ENCODE data around the gene CRELD2.

The CRELD2 gene

DNA sequence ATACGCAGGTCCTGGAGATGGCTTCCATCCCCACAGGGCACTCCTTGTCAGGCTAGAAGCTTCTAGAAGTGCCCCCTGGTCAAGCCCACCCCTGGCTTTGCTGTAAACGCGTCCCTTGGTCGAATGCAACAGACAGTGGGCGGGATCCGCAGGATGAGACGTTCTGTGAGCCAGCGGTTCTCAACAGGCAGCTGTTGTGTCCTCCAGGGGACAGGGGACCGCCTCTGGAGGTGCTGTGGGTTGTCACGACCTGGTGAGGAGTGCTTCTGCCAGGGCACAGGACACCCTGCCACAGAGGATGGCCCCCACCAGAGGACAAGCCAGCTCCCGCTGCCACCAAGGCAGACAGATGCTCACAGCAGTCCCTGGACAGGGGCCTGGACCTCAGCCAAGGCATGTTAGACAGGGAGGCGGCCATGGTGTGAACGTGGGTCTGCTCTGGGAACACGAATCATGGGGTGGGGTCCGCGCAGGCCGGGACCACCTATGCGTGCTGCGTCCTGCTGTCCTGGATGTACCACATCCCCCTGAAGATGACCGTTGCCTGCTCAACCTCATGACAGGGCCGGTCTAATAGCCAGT, 11.7 kb downstream of the CRELD2 start:
- DNase-seq (ENCODE audit: low read depth in 2 of 2): no peak

GRCh38 chr22:49930596-49931412, 12.4 kb downstream of the CRELD2 start:
- DNase-seq (ENCODE audit: low read depth in 2 of 2): no peak

- DNase-seq (ENCODE audit: low read depth in 2 of 2): no peak
Measured at GRCh38 chr22:49933236-49934159, 15.1 kb downstream of the CRELD2 start.

- no peak for DNase-seq (ENCODE audit: low read depth in 2 of 2)
Measured at GRCh38 chr22:49934160-49934890, 15.9 kb downstream of the CRELD2 start.

GRCh38 chr22:49934891-49935557, 16.6 kb downstream of the CRELD2 start:
- peak; percentile 86 to 89 for DNase-seq (ENCODE audit: low read depth in 2 of 2)

DNA sequence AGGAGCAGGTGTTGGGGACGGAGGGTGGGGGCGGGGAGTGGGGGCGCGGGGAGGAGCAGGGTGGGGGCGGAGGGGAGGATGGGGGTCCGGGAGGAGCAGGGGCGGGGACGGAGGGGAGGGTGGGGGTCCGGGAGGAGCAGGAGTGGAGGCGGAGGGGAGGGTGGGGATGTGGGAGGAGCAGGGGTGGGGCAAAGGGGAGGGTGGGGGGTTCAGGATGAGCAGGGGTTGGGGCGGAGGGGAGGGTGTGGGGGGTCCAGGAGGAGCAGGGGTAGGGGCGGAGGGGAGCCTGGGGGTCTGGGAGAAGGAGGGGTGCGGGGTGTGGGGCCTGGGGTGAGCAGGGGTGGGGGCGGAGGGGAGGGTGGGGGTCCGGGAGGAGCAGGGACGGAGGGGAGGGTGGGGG, 17.1 kb downstream of the CRELD2 start:
- no peak for DNase-seq (ENCODE audit: low read depth in 2 of 2)

- DNase-seq (ENCODE audit: low read depth in 2 of 2): peak; percentile 99
Measured at GRCh38 chr22:49936018-49936972, 17.9 kb downstream of the CRELD2 start.

DNA sequence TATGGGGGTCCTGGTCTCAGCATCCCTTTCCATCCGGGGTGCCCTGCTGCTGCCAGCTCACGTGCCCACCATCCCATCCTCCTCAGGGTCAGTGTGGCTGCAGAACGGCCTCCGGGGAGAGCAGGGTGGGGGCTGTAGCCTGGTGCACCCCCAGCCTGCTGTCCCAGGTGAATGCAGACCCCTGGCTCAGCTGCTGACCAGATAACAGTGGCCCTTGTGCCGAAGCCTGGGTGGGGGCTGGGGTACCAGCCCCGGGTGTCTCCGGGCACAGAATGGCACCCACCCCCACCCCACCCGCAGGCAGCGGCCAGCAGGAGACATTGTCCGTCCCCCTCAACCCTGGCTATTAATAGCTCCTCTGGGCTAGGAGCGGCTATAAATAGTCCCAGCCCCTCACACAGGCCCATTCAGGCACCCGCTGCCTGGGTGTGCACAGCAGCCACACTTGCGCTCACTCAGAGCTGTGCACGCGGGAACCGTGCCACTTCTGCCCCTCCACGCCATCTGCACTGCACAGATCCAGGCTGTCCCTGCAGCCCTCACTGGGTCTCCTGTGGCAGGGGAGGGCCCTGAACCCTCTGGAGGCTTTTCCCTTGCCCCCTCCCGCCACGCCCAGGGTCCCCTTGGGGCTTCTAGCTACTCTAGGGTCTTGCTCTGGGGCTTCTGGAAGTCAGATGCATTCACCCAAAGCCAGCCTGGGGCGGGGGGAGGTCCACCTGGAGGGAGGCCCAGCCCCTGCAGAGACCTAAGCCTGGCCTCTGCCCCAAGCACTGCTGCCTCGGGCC, 18.7 kb downstream of the CRELD2 start:
- DNase-seq (ENCODE audit: low read depth in 2 of 2): no peak

DNA sequence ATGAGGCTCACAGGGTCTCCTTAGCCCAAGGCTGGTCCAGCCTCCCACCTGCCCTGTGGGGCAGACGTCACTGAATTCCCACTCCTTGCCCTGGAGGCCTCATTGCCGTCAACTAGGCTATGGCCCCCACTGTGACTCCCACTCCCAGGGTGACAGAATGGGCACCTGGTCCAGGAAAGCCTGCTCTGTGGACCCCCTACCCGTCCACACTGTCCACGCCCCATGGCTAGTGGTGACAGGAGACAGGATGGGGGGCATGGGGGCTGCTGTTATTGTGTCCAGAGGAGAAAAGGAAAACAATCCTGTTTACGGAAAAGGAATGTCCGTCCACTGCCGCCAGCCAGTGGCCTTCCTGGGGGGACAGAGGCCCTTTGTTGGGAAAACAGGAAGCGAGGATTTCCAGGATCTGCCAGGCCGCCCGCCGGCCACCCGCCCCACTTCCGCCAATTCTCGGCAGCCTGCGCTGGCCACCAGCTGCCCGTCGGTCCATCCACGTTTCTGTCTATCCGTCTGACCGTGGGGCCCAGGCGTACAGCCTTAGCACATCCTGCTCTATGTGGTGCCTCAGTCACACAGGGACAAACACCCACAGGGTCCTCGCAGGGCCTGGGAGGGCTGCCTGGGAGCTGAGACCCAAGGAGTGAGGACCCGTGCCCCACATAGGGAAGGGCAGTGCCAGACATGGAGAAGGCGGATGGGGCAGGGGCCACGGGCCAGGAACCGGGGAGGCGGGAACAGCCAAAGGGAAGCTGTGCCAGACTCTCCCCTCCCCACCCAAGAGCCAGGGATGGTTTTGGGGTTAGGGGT, 19.5 kb downstream of the CRELD2 start:
- DNase-seq (ENCODE audit: low read depth in 2 of 2): no peak

GRCh38 chr22:49938565-49939136, 20.2 kb downstream of the CRELD2 start:
- DNase-seq (ENCODE audit: low read depth in 2 of 2): no peak

GRCh38 chr22:49941507-49942316, 23.3 kb downstream of the CRELD2 start:
- no peak for DNase-seq (ENCODE audit: low read depth in 2 of 2)

- no peak for DNase-seq (ENCODE audit: low read depth in 2 of 2)
Measured at GRCh38 chr22:49942565-49943404, 24.4 kb downstream of the CRELD2 start.

DNA sequence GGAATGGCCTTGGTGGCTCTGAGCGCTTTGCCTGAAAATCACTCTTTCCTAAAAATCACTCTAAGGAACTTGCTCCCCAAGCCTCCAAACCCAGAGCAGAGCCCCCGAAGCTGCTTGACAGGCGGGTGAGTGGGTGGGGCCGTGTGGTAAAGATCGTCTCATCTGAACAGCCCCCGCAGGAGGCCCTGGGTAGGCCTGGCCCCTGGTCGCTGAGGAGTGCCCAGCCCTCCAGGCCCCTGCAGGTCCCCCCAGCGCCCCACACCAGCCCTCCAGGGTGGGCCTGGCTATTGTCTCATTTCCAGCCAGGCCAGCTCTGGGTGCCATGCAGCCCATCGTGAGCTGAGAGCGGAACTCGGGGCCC, 25.0 kb downstream of the CRELD2 start:
- no peak for DNase-seq (ENCODE audit: low read depth in 2 of 2)

- DNase-seq (ENCODE audit: low read depth in 2 of 2): no peak
Measured at GRCh38 chr22:49943771-49944398, 25.5 kb downstream of the CRELD2 start.

GRCh38 chr22:49944399-49944891, 26.0 kb downstream of the CRELD2 start:
- DNase-seq (ENCODE audit: low read depth in 2 of 2): no peak

All from stimulated activated CD8-positive, alpha-beta memory T cell treated with anti-CD3 and anti-CD28 coated beads, Interleukin-15, amount 100 ng/mL, for 48 hours (primary cell).